Measurements from ENCODE around the gene STAP1.
A peak's percentile ranks its signal among the peaks of the same experiment; 100 is the strongest.
"Not testable (repeated sequence)": the region's sequence is repeated elsewhere in the genome, so short reads cannot be mapped to it uniquely, and the experiment has no call there.

Gene STAP1

DNA sequence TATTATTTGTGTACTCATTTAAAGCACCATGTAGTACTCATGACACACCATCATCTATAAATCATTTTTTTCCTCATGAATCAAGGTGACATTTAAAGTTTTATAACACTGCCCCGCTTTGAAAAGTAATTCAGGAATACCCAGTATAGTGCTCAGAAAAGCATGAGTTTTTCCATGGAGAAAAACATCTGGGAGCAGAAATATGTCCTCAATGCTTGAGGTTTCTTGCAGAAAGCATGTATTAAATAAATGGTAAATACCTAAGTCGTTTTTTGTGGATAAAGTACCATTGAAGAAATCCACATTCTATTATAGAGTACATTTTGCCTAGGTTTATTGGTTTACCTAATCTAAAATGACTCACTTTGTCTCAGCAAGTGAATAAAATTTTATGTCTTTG lies 76.2 kb downstream of the STAP1 start:
- DNase-seq: no peak

DNA sequence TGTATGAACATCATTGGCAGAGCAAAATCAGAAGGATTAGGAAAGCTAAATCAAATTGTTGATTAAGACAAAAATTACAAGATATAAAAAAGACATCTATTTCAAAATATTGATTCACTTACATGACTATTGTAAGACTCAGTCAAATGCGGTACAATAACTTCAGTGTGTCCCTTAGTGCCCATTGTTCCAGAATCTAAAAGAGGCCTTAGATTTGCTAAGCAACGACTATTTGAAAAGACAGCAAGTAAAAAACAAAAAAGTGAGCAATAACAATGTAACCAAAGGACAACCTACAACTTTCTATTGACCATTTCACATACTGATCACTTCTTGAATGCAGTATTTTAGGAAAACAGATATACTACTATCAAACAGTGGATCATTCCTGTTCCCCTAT lies 76.8 kb downstream of the STAP1 start:
- DNase-seq: no peak

DNA sequence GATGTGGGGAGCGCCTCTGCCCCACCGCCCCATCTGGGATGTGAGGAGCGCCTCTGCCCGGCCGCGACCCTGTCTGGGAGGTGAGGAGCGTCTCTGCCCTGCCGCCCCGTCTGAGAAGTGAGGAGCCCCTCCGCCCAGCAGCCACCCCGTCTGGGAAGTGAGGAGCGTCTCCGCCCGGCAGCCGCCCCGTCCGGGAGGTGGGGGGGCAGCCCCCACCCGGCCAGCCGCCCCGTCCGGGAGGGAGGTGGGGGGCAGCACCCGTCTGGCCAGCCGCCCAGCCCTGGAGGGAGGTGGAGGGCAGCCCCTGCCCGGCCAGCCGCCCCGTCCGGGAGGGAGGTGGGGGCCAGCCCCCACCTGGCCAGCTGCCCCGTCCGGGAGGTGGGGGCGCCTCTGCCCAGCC lies 78.5 kb downstream of the STAP1 start:
- not testable (repeated sequence) for DNase-seq

DNA sequence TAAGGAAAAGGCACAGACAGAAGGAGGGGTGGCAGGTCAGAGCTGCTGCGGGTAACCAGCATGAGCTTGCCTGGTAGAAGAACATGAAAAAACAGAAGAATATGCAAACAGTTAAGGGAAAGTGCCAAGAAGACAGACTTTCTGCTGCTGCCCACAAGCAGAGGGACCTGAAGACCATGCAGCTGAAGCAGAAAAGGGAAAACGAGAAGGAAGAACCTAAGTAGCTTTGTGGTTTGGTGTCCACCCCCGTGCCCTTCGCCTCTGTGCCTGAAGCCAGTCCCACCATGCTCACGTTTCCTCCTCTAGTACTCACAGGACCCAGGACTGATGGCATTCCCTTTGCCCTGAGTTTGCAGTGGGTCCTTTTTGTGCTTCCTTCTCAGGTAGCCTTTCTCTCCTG lies 79.6 kb downstream of the STAP1 start:
- peak; percentile 73 for DNase-seq

DNA sequence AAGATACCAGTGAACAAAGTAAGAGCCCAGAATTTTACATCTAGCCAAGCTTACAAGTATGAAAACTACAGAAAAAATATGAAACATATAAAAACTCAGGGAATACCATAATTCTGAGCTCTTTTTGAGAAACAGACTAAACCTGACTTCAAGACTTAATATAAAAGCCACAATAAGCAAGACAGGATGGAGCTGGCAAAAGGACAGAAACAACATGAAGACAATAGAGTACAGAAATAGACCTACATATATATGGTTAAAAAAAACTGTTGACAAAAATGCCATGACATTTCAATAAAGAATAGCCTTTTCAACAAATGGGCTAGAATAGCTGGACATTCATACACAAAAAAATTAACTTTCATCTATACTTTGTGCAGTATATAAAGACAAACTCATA lies 93.0 kb downstream of the STAP1 start:
- no peak for DNase-seq

All from hematopoietic multipotent progenitor cell treated with erythropoietin and hydrocortisone succinate and interleukin-3 and kit ligand, for 4 days (in vitro differentiated cells).